H9 (cell line): ENCODE measurements around the gene SKP2. TPM values are rescaled to one million over a fixed set of nuclear protein-coding genes. Genes with fewer than 3 reads are reported as not detected.

Experiments
- DNase-seq: peaks from one replicate; pipeline ENCODE4 v3.0.0-alpha.2; 2017
- H2AFZ ChIP-seq: one replicate; pipeline ENCODE4 v1.6.1; 2013; ENCODE audit warnings: mild to moderate bottlenecking, low read length, control low read depth, moderate library complexity
- H2AK5ac ChIP-seq: 2 replicates; pipeline ENCODE4 v1.6.1; 2013; ENCODE audit warnings: low read length, control low read depth, mixed read lengths; ENCODE audit not compliant: insufficient read length
- H2BK120ac ChIP-seq: one replicate; pipeline ENCODE4 v1.6.1; 2013; ENCODE audit warnings: low read depth, mild to moderate bottlenecking, low read length, control low read depth, inconsistent platforms; ENCODE audit not compliant: poor library complexity, severe bottlenecking
- H2BK12ac ChIP-seq: 2 replicates; pipeline ENCODE4 v1.6.1; 2013; ENCODE audit warnings: low read length, control low read depth, mixed read lengths, low read depth; ENCODE audit not compliant: insufficient read length
- H2BK15ac ChIP-seq: 2 replicates; pipeline ENCODE4 v1.6.1; 2013; ENCODE audit warnings: low read depth, low read length, control low read depth
- H2BK20ac ChIP-seq: one replicate; pipeline ENCODE4 v1.6.1; 2013; ENCODE audit warnings: low read depth, mild to moderate bottlenecking, low read length, control low read depth, inconsistent platforms; ENCODE audit not compliant: poor library complexity, severe bottlenecking
- H2BK5ac ChIP-seq: 2 replicates; pipeline ENCODE4 v1.6.1; 2013; ENCODE audit warnings: low read length, control low read depth, mixed read lengths; ENCODE audit not compliant: insufficient read length
- H3K14ac ChIP-seq: 2 replicates; pipeline ENCODE4 v1.6.1; 2013; ENCODE audit warnings: low read length, control low read depth; ENCODE audit not compliant: insufficient read depth
- H3K18ac ChIP-seq: 2 replicates; pipeline ENCODE4 v1.6.1; 2013; ENCODE audit warnings: low read depth, mild to moderate bottlenecking, mixed read lengths, low read length, control low read depth; ENCODE audit not compliant: insufficient read length
- H3K23ac ChIP-seq: 2 replicates; pipeline ENCODE4 v1.6.1; 2013; ENCODE audit warnings: low read length, control low read depth, mixed read lengths, low read depth; ENCODE audit not compliant: insufficient read length
- H3K23me2 ChIP-seq: 2 replicates; pipeline ENCODE4 v1.6.1; 2013; ENCODE audit warnings: low read depth, mild to moderate bottlenecking, mixed read lengths, low read length, control low read depth; ENCODE audit not compliant: insufficient read length, poor library complexity, severe bottlenecking
- H3K27ac ChIP-seq: 2 replicates; pipeline ENCODE4 v1.5.1; 2013; ENCODE audit warnings: low read length, control low read depth, mixed read lengths, low read depth; ENCODE audit not compliant: insufficient read length
- H3K27me3 ChIP-seq: 2 replicates; pipeline ENCODE4 v1.6.1; 2013; ENCODE audit warnings: low read length, control low read depth, inconsistent platforms; ENCODE audit not compliant: insufficient read depth
- H3K4ac ChIP-seq: 2 replicates; pipeline ENCODE4 v1.6.1; 2013; ENCODE audit warnings: low read depth, mild to moderate bottlenecking, control low read depth, inconsistent platforms, low read length, moderate library complexity
- H3K4me1 ChIP-seq: 2 replicates; pipeline ENCODE4 v1.6.1; 2013; ENCODE audit warnings: low read length, control low read depth, inconsistent platforms; ENCODE audit not compliant: insufficient read depth
- H3K4me2 ChIP-seq: 2 replicates; pipeline ENCODE4 v1.6.1; 2013; ENCODE audit warnings: low read length, control low read depth, mixed read lengths; ENCODE audit not compliant: insufficient read length, insufficient read depth
- H3K56ac ChIP-seq: 2 replicates; pipeline ENCODE4 v1.6.1; 2013; ENCODE audit warnings: low read depth, mild to moderate bottlenecking, mixed read lengths, low read length, control low read depth; ENCODE audit not compliant: insufficient read length
- H3K79me1 ChIP-seq: 2 replicates; pipeline ENCODE4 v1.6.1; 2013; ENCODE audit warnings: low read depth, mild to moderate bottlenecking, moderate library complexity, low read length, control low read depth, inconsistent platforms; ENCODE audit not compliant: insufficient read depth, poor library complexity, severe bottlenecking
- H3K79me2 ChIP-seq: 2 replicates; pipeline ENCODE4 v1.6.1; 2013; ENCODE audit warnings: low read length, control low read depth, inconsistent platforms; ENCODE audit not compliant: insufficient read depth
- H3K9ac ChIP-seq: 2 replicates; pipeline ENCODE4 v1.6.1; 2013; ENCODE audit warnings: low read length, control low read depth, mixed read lengths; ENCODE audit not compliant: insufficient read length; ENCODE audit errors: extremely low read depth
- H3K9me3 ChIP-seq: one replicate; pipeline ENCODE4 v1.6.1; 2013; ENCODE audit warnings: low read depth, low read length, inconsistent platforms; ENCODE audit not compliant: control insufficient read depth
- H3T11ph ChIP-seq: one replicate; pipeline ENCODE4 v1.6.1; 2013; ENCODE audit warnings: mild to moderate bottlenecking, low read length, control low read depth, inconsistent platforms
- H4K20me1 ChIP-seq: one replicate; pipeline ENCODE4 v1.6.1; 2013; ENCODE audit not compliant: control insufficient read depth, insufficient read length, insufficient read depth
- H4K5ac ChIP-seq: 2 replicates; pipeline ENCODE4 v1.6.1; 2013; ENCODE audit warnings: low read depth, mild to moderate bottlenecking, mixed read lengths, low read length, control low read depth; ENCODE audit not compliant: insufficient read length
- H4K8ac ChIP-seq: replicated peaks from 2 replicates; pipeline ENCODE4 v1.6.1; 2013; ENCODE audit warnings: low read length, control low read depth, mixed read lengths, low read depth; ENCODE audit not compliant: insufficient read length
- H4K91ac ChIP-seq: 2 replicates; pipeline ENCODE4 v1.6.1; 2013; ENCODE audit warnings: low read depth, mild to moderate bottlenecking, moderate library complexity, mixed read lengths, low read length, control low read depth; ENCODE audit not compliant: insufficient read length
- H3K27ac Mint-ChIP-seq, 3 experiments: 2 replicates in 2 of 3; 3 replicates in 1 of 3; pipeline ENCODE4 v1.8.0; 2020 to 2021; ENCODE audit warnings: mixed read lengths in 3 of 3, mild to moderate bottlenecking in 1 of 3, moderate library complexity in 1 of 3
- H3K27me3 Mint-ChIP-seq: 2 replicates; pipeline ENCODE4 v1.8.0; 2021; ENCODE audit warnings: low read depth, mild to moderate bottlenecking, moderate library complexity, mixed read lengths
- H3K36me3 Mint-ChIP-seq, 3 experiments: 2 replicates in 2 of 3; 3 replicates in 1 of 3; pipeline ENCODE4 v1.8.0; 2020 to 2021; ENCODE audit warnings: low read depth in 3 of 3, mixed read lengths in 3 of 3; ENCODE audit not compliant: insufficient read depth in 1 of 3
- H3K4me1 Mint-ChIP-seq, 2 experiments: 2 replicates each; pipeline ENCODE4 v1.8.0; 2020; ENCODE audit warnings: mixed read lengths in 2 of 2
- H3K4me3 Mint-ChIP-seq, 2 experiments: 2 replicates in 1 of 2; 3 replicates in 1 of 2; pipeline ENCODE4 v1.8.0; 2020 to 2021; ENCODE audit warnings: mild to moderate bottlenecking in 2 of 2, mixed read lengths in 2 of 2, moderate library complexity in 1 of 2
- H3K9me3 Mint-ChIP-seq, 2 experiments: 2 replicates in 1 of 2; 3 replicates in 1 of 2; pipeline ENCODE4 v1.8.0; 2020; ENCODE audit warnings: mild to moderate bottlenecking in 2 of 2, mixed read lengths in 2 of 2, moderate library complexity in 1 of 2
- WGBS: extraction: QIAGEN DNeasy Blood & Tissue Kit; methylation state at CpG from one replicate; pipeline ENCODE4 v1.1.7; 2013; ENCODE audit warnings: missing lambda C conversion rate, low lambda C conversion rate, mixed read lengths; ENCODE audit not compliant: insufficient read length; ENCODE audit errors: extremely low coverage; 5-methylcytosine and 5-hydroxymethylcytosine counted together
- total RNA-seq: library from RNA; stranded (reverse); gene quantifications from 2 replicates; pipeline ENCODE4 v1.2.1, GENCODE V29; 2021
- TF ChIP-seq, protein P1 (sequence below): fragments of 200-600 bp; sonication (generic); conservative IDR thresholded peaks from 3 replicates; pipeline ENCODE4 v1.8.0; 2021; ENCODE audit warnings: antibody characterized with exemption, mild to moderate bottlenecking

SKP2 gene
- total RNA-seq, 1 experiment from 2014 or later = 103 TPM

DNA sequence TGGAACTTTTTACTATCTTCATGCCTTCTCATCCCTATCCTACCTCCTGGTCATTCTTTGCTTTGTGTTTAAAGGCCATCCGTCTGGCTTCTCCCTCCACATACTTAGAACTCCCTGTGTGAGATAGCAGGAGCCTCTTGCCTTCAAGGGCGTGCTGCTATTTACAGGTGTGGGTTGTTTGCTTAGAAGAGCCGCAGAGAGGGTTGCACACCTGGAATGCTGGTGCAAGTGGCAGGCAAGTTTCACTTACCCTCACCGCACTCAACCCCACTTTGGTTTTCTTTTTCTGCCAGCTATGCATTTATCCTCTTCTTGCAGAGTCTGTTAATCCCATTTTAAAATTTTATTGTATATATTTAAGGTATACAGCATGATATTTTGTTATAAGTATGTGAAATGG lies 12.6 kb downstream of the SKP2 start:
- WGBS = no CpG with 5 or more reads among the region's 4 CpGs
- no peak overlapping the region for H4K5ac ChIP-seq
- no peaks in the 10 kb centered on the region for H3K4me1 ChIP-seq
- H2AK5ac ChIP-seq = no peak overlapping the region
- no peak overlapping the region for H2BK20ac ChIP-seq
- no peak overlapping the region for H3K23ac ChIP-seq
- no peak overlapping the region for H3K18ac ChIP-seq
- no peak overlapping the region for H3K4me2 ChIP-seq
- no peak overlapping the region for H3K9ac ChIP-seq
- TF ChIP-seq, protein P1, sequence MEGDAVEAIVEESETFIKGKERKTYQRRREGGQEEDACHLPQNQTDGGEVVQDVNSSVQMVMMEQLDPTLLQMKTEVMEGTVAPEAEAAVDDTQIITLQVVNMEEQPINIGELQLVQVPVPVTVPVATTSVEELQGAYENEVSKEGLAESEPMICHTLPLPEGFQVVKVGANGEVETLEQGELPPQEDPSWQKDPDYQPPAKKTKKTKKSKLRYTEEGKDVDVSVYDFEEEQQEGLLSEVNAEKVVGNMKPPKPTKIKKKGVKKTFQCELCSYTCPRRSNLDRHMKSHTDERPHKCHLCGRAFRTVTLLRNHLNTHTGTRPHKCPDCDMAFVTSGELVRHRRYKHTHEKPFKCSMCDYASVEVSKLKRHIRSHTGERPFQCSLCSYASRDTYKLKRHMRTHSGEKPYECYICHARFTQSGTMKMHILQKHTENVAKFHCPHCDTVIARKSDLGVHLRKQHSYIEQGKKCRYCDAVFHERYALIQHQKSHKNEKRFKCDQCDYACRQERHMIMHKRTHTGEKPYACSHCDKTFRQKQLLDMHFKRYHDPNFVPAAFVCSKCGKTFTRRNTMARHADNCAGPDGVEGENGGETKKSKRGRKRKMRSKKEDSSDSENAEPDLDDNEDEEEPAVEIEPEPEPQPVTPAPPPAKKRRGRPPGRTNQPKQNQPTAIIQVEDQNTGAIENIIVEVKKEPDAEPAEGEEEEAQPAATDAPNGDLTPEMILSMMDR = no peak
- H3K23me2 ChIP-seq = no peaks in the 10 kb centered on the region
- H3K56ac ChIP-seq = no peak overlapping the region
- 0 out of 2 replicates have a peak, but pooled peaks cover 2% of the 10 kb centered on the region for H3K79me2 ChIP-seq
- peaks cover 1% of the 10 kb centered on the region for H3K79me1 ChIP-seq
- H3K4me1 Mint-ChIP-seq = peaks cover 0 to 4% of the 10 kb centered on the region in 2 experiments; a peak in 1 of 4 replicates
- H3K9me3 Mint-ChIP-seq = no peaks in the 10 kb centered on the region
- no peak overlapping the region for H3K4ac ChIP-seq
- DNase-seq = no peak
- no peak overlapping the region for H3K4me3 Mint-ChIP-seq
- H3K27me3 ChIP-seq = no peaks in the 10 kb centered on the region
- no peak overlapping the region for H4K91ac ChIP-seq
- no peaks in the 10 kb centered on the region for H4K20me1 ChIP-seq
- H2BK120ac ChIP-seq = no peak overlapping the region
- no peak overlapping the region for H3K27ac ChIP-seq
- peaks cover 45 to 78% (median 78%) of the 10 kb centered on the region in 3 experiments; a peak in 6 of 7 replicates for H3K36me3 Mint-ChIP-seq
- no peak overlapping the region for H3K27ac Mint-ChIP-seq
- no peaks in the 10 kb centered on the region for H3K27me3 Mint-ChIP-seq
- H3K14ac ChIP-seq = no peak overlapping the region
- no peaks in the 10 kb centered on the region for H3K9me3 ChIP-seq
- no peak overlapping the region for H2BK5ac ChIP-seq
- no peak overlapping the region for H4K8ac ChIP-seq
- no peak overlapping the region for H3T11ph ChIP-seq
- H2BK15ac ChIP-seq = no peak overlapping the region
- H2BK12ac ChIP-seq = no peak overlapping the region
- H2AFZ ChIP-seq = no peak overlapping the region
